Body of pancreas (tissue), 4 donors: ENCODE measurements around the gene UBTD1. TPM values are rescaled to one million over a fixed set of nuclear protein-coding genes. Genes with fewer than 3 reads are reported as not detected.
A peak's percentile ranks its signal among the peaks of the same experiment; 100 is the strongest.

Source experiments
- ATAC-seq: fragments of 150-250 bp; one replicate; pipeline ENCODE4 v1.9.1; 2016
- DNase-seq, 4 donors: peaks; one replicate each; pipeline ENCODE4 v3.0.0-alpha.2; 2019
- H3K27ac ChIP-seq, 4 donors: fragments of 200-600 bp; sonication (generic); 1 replicate in 3 of 4; 2 replicates in 1 of 4; pipeline versions ENCODE4 v1.5.1 to v1.6.1; 2016 to 2019; ENCODE audit warnings: mild to moderate bottlenecking in 1 of 4, mixed read lengths in 1 of 4, moderate library complexity in 1 of 4
- H3K27me3 ChIP-seq, 2 donors: fragments of 200-600 bp; sonication (generic); one replicate each; pipeline ENCODE4 v1.6.0; 2016; ENCODE audit warnings: mild to moderate bottlenecking in 1 of 2
- H3K36me3 ChIP-seq, 2 donors: fragments of 200-600 bp; sonication (generic); replicated peaks in 1 of 2; 2 replicates each; pipeline ENCODE4 v1.5.1; 2016; ENCODE audit warnings: low read depth in 2 of 2; ENCODE audit not compliant: insufficient read depth in 1 of 2
- H3K4me1 ChIP-seq: fragments of 200-600 bp; sonication (generic); one replicate; pipeline ENCODE4 v1.6.0; 2016
- H3K4me3 ChIP-seq, 2 donors: fragments of 200-600 bp; sonication (generic); 1 replicate in 1 of 2; 2 replicates in 1 of 2; pipeline ENCODE4 v1.5.1; 2016 to 2019
- H3K9me3 ChIP-seq, 3 donors: fragments of 200-600 bp; sonication (generic); 1 replicate in 2 of 3; 2 replicates in 1 of 3; pipeline ENCODE4 v1.5.1; 2016
- CTCF ChIP-seq, 7 experiments: fragments of 450-650 bp in 4 of 7; fragments of 200-600 bp in 3 of 7; sonication (generic) in 3 of 7; IDR thresholded peaks; one replicate each; pipeline ENCODE4 v1.5.1; 2016 to 2019; ENCODE audit warnings: antibody characterized with exemption in 7 of 7
- POLR2A ChIP-seq, 3 donors: fragments of 450-650 bp; IDR thresholded peaks; one replicate each; pipeline ENCODE4 v1.6.1; 2016; ENCODE audit warnings: antibody characterized with exemption in 3 of 3, mild to moderate bottlenecking in 2 of 3
- WGBS, 2 donors: methylation state at CpG; one replicate each; pipeline ENCODE4 v1.1.5; 2017; 5-methylcytosine and 5-hydroxymethylcytosine counted together
- intact Hi-C: fragments of 100-400 bp; cut with DNase I; formaldehyde crosslinking; loops from one replicate; pipeline ENCODE4 v1.15.1; 2023
- total RNA-seq, 2 donors: library from RNA; depleted of rRNA; stranded (reverse); fragments of >200 nt; gene quantifications; one replicate each; pipeline ENCODE4 v1.1.0, GENCODE V29; 2016

UBTD1 gene
- total RNA-seq, 2 donors from 2014 or later, result 9.1 to 33.9 TPM

- DNase-seq, result no peak
- Histone ChIP-seq H3K27ac (no peak overlapping the region), H3K27me3 (no peaks in the 10 kb centered on the region), H3K4me1 (no peaks in the 10 kb centered on the region), H3K9me3 (no peaks in the 10 kb centered on the region), H3K4me3 (no peak overlapping the region), H3K36me3 (no peaks in the 10 kb centered on the region)
- TF ChIP-seq CTCF (IDR thresholded peaks at IDR 0.05) (no peak), POLR2A (IDR thresholded peaks at IDR 0.05) (no peak)
- intact Hi-C loops, result no loop called here
- 84 to 86% methylated on average over 7 to 10 of the region's 10 CpGs for WGBS, 2 donors
- no peak for ATAC-seq
Observed at GRCh38 chr10:97531401-97531986, 32.8 kb downstream of the UBTD1 start.

GRCh38 chr10:97532935-97533671 is 34.4 kb downstream of the UBTD1 start:
- peak in 2 of 4 donors; percentile 20 to 44 for DNase-seq
- H3K27ac ChIP-seq, result no peak overlapping the region
- no peaks in the 10 kb centered on the region for H3K27me3 ChIP-seq
- TF ChIP-seq CTCF (IDR thresholded peaks at IDR 0.05) (no peak), POLR2A (IDR thresholded peaks at IDR 0.05) (no peak)
- H3K4me1 ChIP-seq, result no peaks in the 10 kb centered on the region
- H3K36me3 ChIP-seq, result no peaks in the 10 kb centered on the region
- intact Hi-C loops, result no loop called here
- 78 to 83% methylated on average over 6 to 12 of the region's 12 CpGs for WGBS, 2 donors
- no peaks in the 10 kb centered on the region for H3K9me3 ChIP-seq
- H3K4me3 ChIP-seq, result no peak overlapping the region
- ATAC-seq, result peak; percentile 30

- Histone ChIP-seq H3K9me3 (no peaks in the 10 kb centered on the region), H3K4me3 (no peak overlapping the region), H3K4me1 (no peaks in the 10 kb centered on the region), H3K27ac (no peak overlapping the region), H3K27me3 (no peaks in the 10 kb centered on the region), H3K36me3 (no peaks in the 10 kb centered on the region)
- TF ChIP-seq CTCF (IDR thresholded peaks at IDR 0.05), result no peak
- no peak for TF ChIP-seq POLR2A (IDR thresholded peaks at IDR 0.05)
- intact Hi-C loops, result no loop called here
- DNase-seq (no peak), ATAC-seq (no peak)
- 79% methylated on average over 6 of the region's 6 CpGs for WGBS, 2 donors
Observed at GRCh38 chr10:97533888-97534287, 35.2 kb downstream of the UBTD1 start.

- 66 to 73% methylated on average over 6 of the region's 6 CpGs for WGBS, 2 donors
- TF ChIP-seq POLR2A (IDR thresholded peaks at IDR 0.05) (no peak), CTCF (IDR thresholded peaks at IDR 0.05) (peak in 5 of 7 experiments; percentile 11 to 28 (median 21))
- no peaks in the 10 kb centered on the region for H3K36me3 ChIP-seq
- no peak overlapping the region for H3K4me3 ChIP-seq
- DNase-seq (peak in 1 of 4 donors; percentile 25), ATAC-seq (peak; percentile 34)
- no peaks in the 10 kb centered on the region for H3K9me3 ChIP-seq
- intact Hi-C loops, result no loop called here
- no peak overlapping the region for H3K27ac ChIP-seq
- no peaks in the 10 kb centered on the region for H3K4me1 ChIP-seq
- H3K27me3 ChIP-seq, result no peaks in the 10 kb centered on the region
Observed at GRCh38 chr10:97534746-97535367, 36.1 kb downstream of the UBTD1 start.
